Heart right ventricle (tissue), 16 donors: ENCODE results near the gene BASP1. TPM values are rescaled to one million over a fixed set of nuclear protein-coding genes. Genes with fewer than 3 reads are reported as not detected.
A peak's percentile ranks its signal among the peaks of the same experiment; 100 is the strongest.
"Not testable (repeated sequence)": the region's sequence is repeated elsewhere in the genome, so short reads cannot be mapped to it uniquely, and the experiment has no call there.

Experiments
- ATAC-seq, 8 donors: fragments of 200-7000 bp; cut with Tn5 transposase; one replicate each; pipeline ENCODE4 v1.9.1; 2020; ENCODE audit warnings: mild to moderate bottlenecking in 8 of 8, moderate library complexity in 8 of 8, moderate number of reproducible peaks in 1 of 8
- DNase-seq, 2 donors: peaks; one replicate each; pipeline ENCODE4 v3.0.0-alpha.2; 2020
- H3K27ac ChIP-seq, 10 donors: fragments of 200-600 bp; sonication (generic) in 2 of 10; one replicate each; pipeline versions ENCODE4 v1.5.0 to v1.8.0; 2020 to 2022; ENCODE audit warnings: mild to moderate bottlenecking in 3 of 10
- H3K27me3 ChIP-seq, 7 donors: fragments of 200-600 bp; one replicate each; pipeline ENCODE4 v1.8.0; 2021 to 2022; ENCODE audit warnings: mild to moderate bottlenecking in 2 of 7
- H3K36me3 ChIP-seq, 9 donors: fragments of 200-600 bp; sonication (generic) in 1 of 9; one replicate each; pipeline versions ENCODE4 v1.5.0 to v1.8.0; 2020 to 2022; ENCODE audit warnings: mild to moderate bottlenecking in 2 of 9
- H3K4me1 ChIP-seq, 9 donors: fragments of 200-600 bp; sonication (generic) in 1 of 9; one replicate each; pipeline versions ENCODE4 v1.5.0 to v1.8.0; 2020 to 2022; ENCODE audit warnings: mild to moderate bottlenecking in 4 of 9
- H3K4me3 ChIP-seq, 10 donors: fragments of 200-600 bp; sonication (generic) in 2 of 10; one replicate each; pipeline versions ENCODE4 v1.5.0 to v1.8.0; 2020 to 2022; ENCODE audit warnings: mild to moderate bottlenecking in 7 of 10, moderate library complexity in 2 of 10
- H3K9me3 ChIP-seq, 11 donors: fragments of 200-600 bp in 10 of 11; sonication (generic) in 2 of 11; one replicate each; pipeline versions ENCODE4 v1.5.0 to v1.8.0; 2013 to 2022; ENCODE audit warnings: mild to moderate bottlenecking in 2 of 11, control low read depth in 1 of 11, moderate library complexity in 1 of 11
- CTCF ChIP-seq, 9 donors: fragments of 200-600 bp; sonication (generic) in 2 of 9; IDR thresholded peaks; one replicate each; pipeline versions ENCODE4 v1.5.0 to v1.8.0; 2021 to 2022; ENCODE audit warnings: antibody characterized with exemption in 9 of 9, mild to moderate bottlenecking in 5 of 9, moderate library complexity in 1 of 9
- WGBS, 2 donors: extraction: QIAGEN DNeasy Blood & Tissue Kit; methylation state at CpG; one replicate each; pipeline ENCODE4 v1.1.7; 2013; ENCODE audit warnings: inconsistent platforms in 1 of 2; 5-methylcytosine and 5-hydroxymethylcytosine counted together
- intact Hi-C, 10 donors: fragments of 100-400 bp; cut with DNase I; formaldehyde crosslinking; loops; one replicate each; pipeline versions ENCODE4 v1.11.1 to v1.14.2; 2022
- polyA plus RNA-seq, 2 donors: library from polyadenylated mRNA; stranded (reverse); fragments of 200-250 nt; gene quantifications; one replicate each; pipeline ENCODE4 v1.2.3, GENCODE V29; 2013
- total RNA-seq, 10 donors: library from RNA; stranded (reverse); fragmentation: NEBNext Ultra II Directional in 3 of 10; extraction: Animal tissue kit (Norgen Biotek cat#: 25700) in 3 of 10; gene quantifications; one replicate each; pipeline versions ENCODE4 v1.2.1 to v1.2.4, GENCODE V29; 2021 to 2023
- donor health status: Arrhythmogenic right ventricular cardiomyopathy.
- donor health status: ischemic (EF 13 %, LVEDD 7.1; RV severe dilation, severe dysfunction).
- donor health status: healthy with polysubstance abuse.
- donor health status: DM: no; HTN: yes; CAD: no.
- donor health status: DM: no; HTN: no; CAD: no.
- donor health status: ischemic (EF 25% LVEDD 6.9; RV normal size, moderate dysfunction).
- donor health status: ischemic (EF 25% LVEDD 5.7; RV mildly dilated, moderate dysfunction).
- donor health status: healthy.
- donor health status: DM: yes; HTN: yes; CAD: no.
- donor health status: Ischemic cardiomyopathy.
- donor health status: ischemic (EF 35%, LVEDD 5.7; RV mildly dilated, moderate dysfunction).
- donor health status: nonischemic (EF 11% LVEDD 7.7; RV severe dilation, severe dysfunction).
- donor health status: DM: yes; HTN: yes; CAD: no.
- donor health status: PGD.
- donor health status: ischemic (EF 29% LVEDD 5.4; RV normal size, mild dysfunction).
- donor health status: nonischemic (EF 23%, LVEDD 6.1; RV moderate dilation, normal function).

Gene BASP1
- total and polyA plus RNA-seq, 12 donors = 0.42 to 8.8 (median 1.6) TPM

- intact Hi-C loops = no loop called here
- no peak overlapping the region for H3K4me3 ChIP-seq
- H3K27ac ChIP-seq = no peak overlapping the region
- no peak for TF ChIP-seq CTCF (IDR thresholded peaks at IDR 0.05)
- peaks cover 0 to 30% (median 0%) of the 10 kb centered on the region in 9 donors for H3K4me1 ChIP-seq
- ATAC-seq (no peak), DNase-seq (no peak)
- H3K27me3 ChIP-seq = no peaks in the 10 kb centered on the region
- no peaks in the 10 kb centered on the region for H3K9me3 ChIP-seq
- no peaks in the 10 kb centered on the region for H3K36me3 ChIP-seq
- WGBS, 2 donors = 65 to 74% methylated on average over 5 of the region's 5 CpGs
Observed at GRCh38 chr5:17314907-17315471, 97.6 kb downstream of the BASP1 start.

- no peak for DNase-seq
- H3K4me1 ChIP-seq = peaks cover 0 to 30% (median 0%) of the 10 kb centered on the region in 9 donors
- intact Hi-C loops = no loop called here
- no peaks in the 10 kb centered on the region for H3K9me3 ChIP-seq
- no peaks in the 10 kb centered on the region for H3K27me3 ChIP-seq
- no peaks in the 10 kb centered on the region for H3K36me3 ChIP-seq
- no peak for ATAC-seq
- TF ChIP-seq CTCF (IDR thresholded peaks at IDR 0.05) = no peak
- WGBS, 2 donors = 78 to 81% methylated on average over 11 of the region's 11 CpGs
- no peak overlapping the region for H3K27ac ChIP-seq
- no peak overlapping the region for H3K4me3 ChIP-seq
Observed at GRCh38 chr5:17315710-17316221, 98.3 kb downstream of the BASP1 start.

DNA sequence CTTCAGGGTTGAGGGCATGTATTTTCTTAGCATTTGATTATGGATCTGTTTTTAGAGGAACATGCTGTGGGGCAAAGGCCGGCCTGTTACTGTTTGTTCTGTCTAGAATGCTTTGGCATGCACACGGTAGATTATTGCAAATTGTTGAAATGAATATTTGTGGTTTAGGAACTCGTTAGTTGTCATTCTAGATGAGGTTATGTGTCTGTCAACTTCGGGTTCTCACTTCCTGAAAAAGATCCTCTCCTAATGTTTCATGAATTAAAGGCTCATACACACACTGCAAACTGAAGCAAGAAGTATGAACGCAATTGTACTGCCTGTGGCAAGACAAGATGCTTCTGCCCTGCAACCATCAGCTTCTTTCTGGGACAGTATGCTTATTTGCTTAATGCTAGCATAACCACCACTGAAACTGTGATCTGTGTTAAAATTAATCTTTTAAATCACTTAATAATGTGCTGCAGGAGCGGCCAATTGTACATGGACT lies 99.6 kb downstream of the BASP1 start:
- 62 to 78% methylated on average over 6 of the region's 6 CpGs for WGBS, 2 donors
- peak in 3 of 8 donors; percentile 25 to 42 (median 35) for ATAC-seq
- intact Hi-C loops = no loop called here
- Histone ChIP-seq H3K4me3 (no peak overlapping the region), H3K4me1 (peaks cover 0 to 30% (median 0%) of the 10 kb centered on the region in 9 donors), H3K27me3 (no peaks in the 10 kb centered on the region), H3K27ac (peak overlapping the region in 1 of 10 donors; percentile 19), H3K9me3 (peaks cover 0 to 3% (median 0%) of the 10 kb centered on the region in 11 donors), H3K36me3 (no peaks in the 10 kb centered on the region)
- no peak for TF ChIP-seq CTCF (IDR thresholded peaks at IDR 0.05)
- no peak for DNase-seq

GRCh38 chr5:17317473-17317872 lies 100.0 kb downstream of the BASP1 start:
- TF ChIP-seq CTCF (IDR thresholded peaks at IDR 0.05) = no peak
- Histone ChIP-seq H3K4me1 (peaks cover 0 to 30% (median 0%) of the 10 kb centered on the region in 9 donors), H3K36me3 (no peaks in the 10 kb centered on the region), H3K9me3 (peaks cover 0 to 3% (median 0%) of the 10 kb centered on the region in 11 donors), H3K27me3 (no peaks in the 10 kb centered on the region), H3K27ac (peak overlapping the region in 1 of 10 donors; percentile 17), H3K4me3 (no peak overlapping the region)
- ATAC-seq (peak in 2 of 8 donors; percentile 29 to 38), DNase-seq (no peak)
- 45 to 52% methylated on average over 5 of the region's 5 CpGs for WGBS, 2 donors
- intact Hi-C loops = no loop called here

- ATAC-seq, DNase-seq, H3K36me3 ChIP-seq, H3K9me3 ChIP-seq, H3K27ac ChIP-seq, H3K4me3 ChIP-seq, intact Hi-C loops, H3K27me3 ChIP-seq: not testable (repeated sequence)
- WGBS, 2 donors = 86 to 93% methylated on average over 3 of the region's 3 CpGs
- H3K4me1 ChIP-seq = peaks cover 0 to 30% (median 0%) of the 10 kb centered on the region in 9 donors
Observed at GRCh38 chr5:17319095-17319494, 101.7 kb downstream of the BASP1 start.
